GM18861 (cell line): ENCODE data around the gene DNAH14.
"Not testable (repeated sequence)": the region's sequence is repeated elsewhere in the genome, so short reads cannot be mapped to it uniquely, and the experiment has no call there.

ENCODE experiments used
- ATAC-seq: cut with Tn5 transposase; IDR thresholded peaks from one replicate; pipeline ENCODE4 v1.9.1; 2021; ENCODE audit not compliant: unreplicated experiment

Gene DNAH14

GRCh38 chr1:224920930-224921329 is 8.5 kb upstream of the DNAH14 start:
- no peak for ATAC-seq

- no peak for ATAC-seq
These were observed 8.1 kb upstream of the DNAH14 start for GRCh38 chr1:224921354-224921753.

GRCh38 chr1:224922404-224923164 is 6.9 kb upstream of the DNAH14 start:
- ATAC-seq, result peak; percentile 70

GRCh38 chr1:224923726-224924125 is 5.7 kb upstream of the DNAH14 start:
- no peak for ATAC-seq

- not testable (repeated sequence) for ATAC-seq
These were observed 1.8 kb upstream of the DNAH14 start for GRCh38 chr1:224927631-224928030.

- ATAC-seq, result no peak
These were observed 569 bp upstream of the DNAH14 start for GRCh38 chr1:224928906-224929305.

- no peak for ATAC-seq
These were observed 2.1 kb downstream of the DNAH14 start for GRCh38 chr1:224931605-224932004.

- ATAC-seq, result no peak
These were observed 3.3 kb downstream of the DNAH14 start for GRCh38 chr1:224932607-224933249.

- ATAC-seq, result no peak
These were observed 4.1 kb downstream of the DNAH14 start for GRCh38 chr1:224933584-224933983.

GRCh38 chr1:224938652-224939051 is 9.2 kb downstream of the DNAH14 start:
- ATAC-seq, result no peak

- no peak for ATAC-seq
These were observed 10.5 kb downstream of the DNAH14 start for GRCh38 chr1:224939844-224940425.

- not testable (repeated sequence) for ATAC-seq
These were observed 11.3 kb downstream of the DNAH14 start for GRCh38 chr1:224940735-224941134.

- not testable (repeated sequence) for ATAC-seq
These were observed 16.3 kb downstream of the DNAH14 start for GRCh38 chr1:224945651-224946348.

GRCh38 chr1:224946349-224946691 is 16.8 kb downstream of the DNAH14 start:
- ATAC-seq, result not testable (repeated sequence)

GRCh38 chr1:224957696-224958095 is 28.2 kb downstream of the DNAH14 start:
- no peak for ATAC-seq

GRCh38 chr1:224958490-224958889 is 29.0 kb downstream of the DNAH14 start:
- ATAC-seq, result no peak

- ATAC-seq, result no peak
These were observed 29.6 kb downstream of the DNAH14 start for GRCh38 chr1:224959115-224959514.

- ATAC-seq, result no peak
These were observed 30.2 kb downstream of the DNAH14 start for GRCh38 chr1:224959656-224960055.

- ATAC-seq, result no peak
These were observed 50.7 kb downstream of the DNAH14 start for GRCh38 chr1:224980181-224980580.

GRCh38 chr1:224981922-224982354 is 52.5 kb downstream of the DNAH14 start:
- not testable (repeated sequence) for ATAC-seq

- no peak for ATAC-seq
These were observed 58.6 kb downstream of the DNAH14 start for GRCh38 chr1:224988042-224988441.

GRCh38 chr1:224989615-224990014 is 60.1 kb downstream of the DNAH14 start:
- no peak for ATAC-seq
